Lower leg skin (tissue), 3 donors: ENCODE measurements around the gene SRP68.

ENCODE experiments used
- POLR2A ChIP-seq, 2 donors: fragments of 450-650 bp; IDR thresholded peaks; one replicate each; pipeline ENCODE4 v1.6.1; 2016 to 2017; ENCODE audit warnings: antibody characterized with exemption in 2 of 2, mild to moderate bottlenecking in 1 of 2, moderate library complexity in 1 of 2
- TF ChIP-seq, protein P1 (sequence below), 3 donors: fragments of 450-650 bp; IDR thresholded peaks; one replicate each; pipeline ENCODE4 v1.5.1; 2016; ENCODE audit warnings: antibody characterized with exemption in 3 of 3, mild to moderate bottlenecking in 3 of 3, moderate library complexity in 2 of 3

DNA sequence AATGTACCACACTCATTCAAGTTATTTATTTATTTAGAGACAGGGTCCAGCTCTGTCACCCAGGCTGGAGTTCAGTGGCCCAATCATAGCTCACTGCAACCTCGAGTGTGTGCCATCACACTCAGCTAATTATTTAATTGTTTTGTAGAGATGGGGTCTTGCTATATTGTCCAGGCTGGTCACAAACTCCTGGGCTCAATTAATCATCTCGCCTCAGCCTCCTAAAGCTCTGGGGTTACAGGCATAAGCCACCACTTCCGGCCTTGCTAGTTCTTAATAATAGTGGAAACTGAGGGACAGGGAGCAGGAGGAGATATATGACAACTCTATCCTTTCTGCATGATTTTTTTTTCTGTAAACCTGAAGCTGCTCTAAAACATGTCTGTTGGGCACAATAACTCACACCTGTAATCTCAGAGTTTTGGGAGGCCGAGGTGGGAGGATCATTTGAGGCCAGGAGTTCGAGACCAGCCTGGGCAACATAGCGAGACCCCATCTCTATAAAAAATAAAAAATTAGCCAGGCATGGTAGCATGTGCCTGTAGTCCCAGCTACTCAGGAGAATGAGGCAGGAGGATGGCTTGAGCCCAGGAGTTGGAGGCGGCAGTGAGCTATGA is 42.9 kb upstream of the SRP68 start:
- TF ChIP-seq, protein P1, sequence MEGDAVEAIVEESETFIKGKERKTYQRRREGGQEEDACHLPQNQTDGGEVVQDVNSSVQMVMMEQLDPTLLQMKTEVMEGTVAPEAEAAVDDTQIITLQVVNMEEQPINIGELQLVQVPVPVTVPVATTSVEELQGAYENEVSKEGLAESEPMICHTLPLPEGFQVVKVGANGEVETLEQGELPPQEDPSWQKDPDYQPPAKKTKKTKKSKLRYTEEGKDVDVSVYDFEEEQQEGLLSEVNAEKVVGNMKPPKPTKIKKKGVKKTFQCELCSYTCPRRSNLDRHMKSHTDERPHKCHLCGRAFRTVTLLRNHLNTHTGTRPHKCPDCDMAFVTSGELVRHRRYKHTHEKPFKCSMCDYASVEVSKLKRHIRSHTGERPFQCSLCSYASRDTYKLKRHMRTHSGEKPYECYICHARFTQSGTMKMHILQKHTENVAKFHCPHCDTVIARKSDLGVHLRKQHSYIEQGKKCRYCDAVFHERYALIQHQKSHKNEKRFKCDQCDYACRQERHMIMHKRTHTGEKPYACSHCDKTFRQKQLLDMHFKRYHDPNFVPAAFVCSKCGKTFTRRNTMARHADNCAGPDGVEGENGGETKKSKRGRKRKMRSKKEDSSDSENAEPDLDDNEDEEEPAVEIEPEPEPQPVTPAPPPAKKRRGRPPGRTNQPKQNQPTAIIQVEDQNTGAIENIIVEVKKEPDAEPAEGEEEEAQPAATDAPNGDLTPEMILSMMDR (IDR thresholded peaks at IDR 0.05) = no peak
- no peak for TF ChIP-seq POLR2A (IDR thresholded peaks at IDR 0.05)
